Sigmoid colon (tissue), 3 donors: Measurements from ENCODE around the gene ADSL.

Source experiments
- CTCF ChIP-seq, 4 experiments: fragments of 450-650 bp in 3 of 4; fragments of 200-600 bp in 1 of 4; IDR thresholded peaks; one replicate each; pipeline ENCODE4 v1.5.1; 2016 to 2019; ENCODE audit warnings: antibody characterized with exemption in 4 of 4, mild to moderate bottlenecking in 3 of 4, moderate library complexity in 2 of 4
- POLR2A ChIP-seq, 2 donors: fragments of 450-650 bp; IDR thresholded peaks; one replicate each; pipeline ENCODE4 v1.6.1; 2016; ENCODE audit warnings: antibody characterized with exemption in 2 of 2, mild to moderate bottlenecking in 2 of 2, moderate library complexity in 2 of 2

GRCh38 chr22:40320687-40321086, 25.6 kb upstream of the ADSL start:
- TF ChIP-seq CTCF (IDR thresholded peaks at IDR 0.05) (no peak), POLR2A (IDR thresholded peaks at IDR 0.05) (no peak)
